ENCODE data around the gene SLC7A6.
A peak's percentile ranks its signal among the peaks of the same experiment; 100 is the strongest.

Gene SLC7A6

DNA sequence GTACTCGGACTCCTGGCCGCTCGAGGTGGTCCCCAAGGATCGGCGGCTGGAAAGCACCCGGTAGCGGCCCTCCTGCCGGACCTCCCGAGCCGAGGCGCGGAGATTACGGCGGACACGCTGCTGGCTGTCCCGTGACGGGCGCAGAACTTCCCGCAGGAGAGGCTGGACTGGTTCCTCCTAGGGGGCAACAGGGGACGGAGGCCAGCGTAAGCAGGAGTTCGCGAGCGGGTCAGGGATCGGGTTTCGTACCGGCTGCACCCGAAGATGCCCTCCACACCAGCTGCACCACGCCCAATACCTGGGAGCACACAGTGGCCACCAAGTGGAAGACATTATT, 46.1 kb downstream of the SLC7A6 start:
- DNase-seq (ENCODE audit: extremely low read depth, insufficient read length): no peak
- H3K4me3 ChIP-seq (replicated peaks; ENCODE audit: low read depth, low read length): peak overlapping the region; percentile 97
- no peaks in the 10 kb centered on the region; the same call in none of the 2 replicates for H3K36me3 ChIP-seq (ENCODE audit: control insufficient read depth, insufficient read depth, low read length)
- TF ChIP-seq, protein P1, sequence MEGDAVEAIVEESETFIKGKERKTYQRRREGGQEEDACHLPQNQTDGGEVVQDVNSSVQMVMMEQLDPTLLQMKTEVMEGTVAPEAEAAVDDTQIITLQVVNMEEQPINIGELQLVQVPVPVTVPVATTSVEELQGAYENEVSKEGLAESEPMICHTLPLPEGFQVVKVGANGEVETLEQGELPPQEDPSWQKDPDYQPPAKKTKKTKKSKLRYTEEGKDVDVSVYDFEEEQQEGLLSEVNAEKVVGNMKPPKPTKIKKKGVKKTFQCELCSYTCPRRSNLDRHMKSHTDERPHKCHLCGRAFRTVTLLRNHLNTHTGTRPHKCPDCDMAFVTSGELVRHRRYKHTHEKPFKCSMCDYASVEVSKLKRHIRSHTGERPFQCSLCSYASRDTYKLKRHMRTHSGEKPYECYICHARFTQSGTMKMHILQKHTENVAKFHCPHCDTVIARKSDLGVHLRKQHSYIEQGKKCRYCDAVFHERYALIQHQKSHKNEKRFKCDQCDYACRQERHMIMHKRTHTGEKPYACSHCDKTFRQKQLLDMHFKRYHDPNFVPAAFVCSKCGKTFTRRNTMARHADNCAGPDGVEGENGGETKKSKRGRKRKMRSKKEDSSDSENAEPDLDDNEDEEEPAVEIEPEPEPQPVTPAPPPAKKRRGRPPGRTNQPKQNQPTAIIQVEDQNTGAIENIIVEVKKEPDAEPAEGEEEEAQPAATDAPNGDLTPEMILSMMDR (IDR thresholded peaks at IDR 0.05; ENCODE audit: insufficient read depth, low read length, poor library complexity, severe bottlenecking): no peak
- no peaks in the 10 kb centered on the region for H3K27me3 ChIP-seq (replicated peaks; ENCODE audit: control insufficient read depth, insufficient read depth, low read length)

DNA sequence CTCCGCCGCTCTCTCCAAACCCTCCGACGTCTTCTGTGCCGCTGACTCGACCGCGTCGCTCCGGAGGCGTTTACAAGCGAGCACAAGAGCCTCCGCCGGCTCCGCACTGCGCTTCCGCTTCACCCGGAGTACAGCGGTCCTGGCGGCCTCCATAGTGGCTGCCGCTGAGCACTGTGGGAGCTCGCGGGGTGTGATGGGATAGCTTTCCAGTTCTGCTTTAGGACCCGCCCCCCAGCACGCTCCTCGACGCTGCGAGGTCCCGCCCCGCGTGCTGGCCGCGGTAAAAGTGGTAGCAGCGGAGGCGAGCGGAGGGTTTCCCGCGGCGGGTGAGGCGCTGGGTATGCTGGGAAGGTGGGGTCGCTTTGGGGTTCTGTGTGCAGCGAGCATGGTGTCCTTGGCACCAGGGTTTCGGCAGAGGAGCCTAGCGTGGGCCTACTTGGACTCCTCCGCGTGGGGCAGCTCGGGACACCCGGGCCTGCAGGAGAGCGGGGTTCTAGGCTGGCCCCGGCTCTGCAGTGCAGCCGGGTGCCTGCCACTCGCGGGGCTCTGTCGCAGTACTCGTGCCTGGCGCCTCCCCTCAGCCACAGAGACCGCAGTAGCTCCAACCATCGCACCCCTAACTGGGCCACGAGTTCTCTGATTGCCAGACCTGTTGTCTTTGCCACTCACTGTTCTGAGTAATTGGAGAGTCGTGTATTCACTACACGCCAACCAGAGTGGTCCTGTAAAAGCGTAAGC, 46.6 kb downstream of the SLC7A6 start, which contains the start of the genes PRMT7 and SLC7A6OS:
TSS of gene PRMT7 (plus strand) at position 246 of the 738 bp plus-strand sequence. CDS start 4,961 bp downstream, outside the sequence.
TSS of gene SLC7A6OS (minus strand) at position 173 of the 738 bp plus-strand sequence. CDS start at position 153, 20 bp downstream.
- H3K36me3 ChIP-seq (ENCODE audit: control insufficient read depth, insufficient read depth, low read length): peaks cover 1% of the 10 kb centered on the region
- peak within 1 kb of the TSS; percentile 97 for H3K4me3 ChIP-seq (replicated peaks; ENCODE audit: low read depth, low read length)
- TF ChIP-seq, protein P1 (IDR thresholded peaks at IDR 0.05; ENCODE audit: insufficient read depth, low read length, poor library complexity, severe bottlenecking): no peak
- no peaks in the 10 kb centered on the region for H3K27me3 ChIP-seq (replicated peaks; ENCODE audit: control insufficient read depth, insufficient read depth, low read length)
- peak; percentile 93 for DNase-seq (ENCODE audit: extremely low read depth, insufficient read length)

DNA sequence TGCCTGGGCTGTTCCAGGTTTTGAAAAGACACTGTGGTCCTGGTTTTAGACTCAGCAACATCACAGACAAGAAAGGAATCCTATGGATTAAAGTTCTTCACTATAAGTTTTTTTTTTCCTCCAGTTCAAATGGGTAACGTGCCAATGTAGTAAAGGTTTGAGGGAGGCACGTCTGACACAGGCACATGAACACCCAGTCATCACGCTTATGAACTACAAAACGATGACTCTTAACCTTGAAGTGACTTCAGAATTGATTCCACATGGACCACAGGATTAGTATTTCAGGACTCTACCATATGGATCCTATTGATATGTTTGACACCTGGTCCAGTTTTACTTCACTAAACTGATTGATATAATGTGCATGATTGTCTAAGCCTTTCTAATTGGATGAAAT, 48.8 kb downstream of the SLC7A6 start:
- no peak overlapping the region for H3K4me3 ChIP-seq (replicated peaks; ENCODE audit: low read depth, low read length)
- no peaks in the 10 kb centered on the region for H3K27me3 ChIP-seq (replicated peaks; ENCODE audit: control insufficient read depth, insufficient read depth, low read length)
- peaks cover 3% of the 10 kb centered on the region for H3K36me3 ChIP-seq (ENCODE audit: control insufficient read depth, insufficient read depth, low read length)
- no peak for DNase-seq (ENCODE audit: extremely low read depth, insufficient read length)
- TF ChIP-seq, protein P1 (IDR thresholded peaks at IDR 0.05; ENCODE audit: insufficient read depth, low read length, poor library complexity, severe bottlenecking): no peak

DNA sequence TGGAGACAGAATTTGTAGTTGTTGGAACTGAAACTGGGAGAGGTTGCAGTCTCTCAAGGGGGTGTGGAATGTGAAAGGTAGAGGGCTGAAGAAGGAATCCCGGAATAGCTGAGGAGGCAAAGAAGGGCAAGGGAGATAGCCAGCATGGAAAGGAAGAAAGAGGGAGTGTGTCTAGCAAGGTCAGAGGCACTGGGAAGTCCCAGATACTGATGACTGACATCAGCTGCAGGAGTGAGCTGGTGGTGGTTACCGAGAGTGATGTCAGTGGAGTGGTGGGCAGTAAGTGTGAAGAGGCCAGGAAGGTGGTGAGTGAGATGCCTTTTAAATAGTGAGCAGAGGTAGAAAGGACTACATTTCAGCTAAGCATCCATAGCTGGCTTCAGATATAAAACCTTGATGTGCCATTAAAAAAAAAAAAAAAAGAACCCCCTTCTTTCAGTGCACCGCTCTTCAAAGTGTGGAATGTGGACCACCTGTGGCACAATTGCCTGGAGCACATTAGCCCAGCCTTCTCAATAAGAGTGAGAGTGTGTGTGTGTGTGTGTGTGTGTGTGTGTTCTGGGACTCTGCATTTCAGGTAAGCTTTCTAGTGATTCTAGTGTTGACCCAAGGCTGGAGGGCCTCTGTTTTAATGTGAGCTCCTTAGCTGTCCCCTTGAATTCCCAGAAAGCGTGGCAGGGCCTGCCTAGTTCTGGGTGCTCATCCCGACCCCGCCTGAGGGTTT, 55.0 kb downstream of the SLC7A6 start:
- DNase-seq (ENCODE audit: extremely low read depth, insufficient read length): no peak

DNA sequence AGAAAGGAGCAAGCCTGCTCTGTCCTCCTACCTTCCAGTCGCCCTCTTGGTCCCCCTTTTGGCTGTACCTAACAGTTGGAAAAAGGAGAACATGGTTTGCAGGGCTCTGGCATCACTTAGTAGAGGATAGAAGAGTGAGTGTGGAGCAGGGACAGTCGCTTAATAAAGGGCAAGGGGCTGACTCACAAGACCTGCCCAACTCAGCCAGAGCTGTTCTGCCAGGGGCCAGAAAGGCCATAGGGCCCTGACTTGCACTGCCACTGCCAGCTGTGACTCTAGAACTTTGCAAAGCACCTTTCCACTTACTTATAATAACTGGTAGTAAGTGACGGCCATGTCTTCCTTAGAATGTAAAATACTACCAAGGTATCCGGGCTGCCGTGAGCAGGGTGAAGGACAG, 60.0 kb downstream of the SLC7A6 start:
- H3K4me3 ChIP-seq (replicated peaks; ENCODE audit: low read depth, low read length): no peak overlapping the region
- H3K36me3 ChIP-seq (ENCODE audit: control insufficient read depth, insufficient read depth, low read length): peaks cover 7% of the 10 kb centered on the region
- TF ChIP-seq, protein P1 (IDR thresholded peaks at IDR 0.05; ENCODE audit: insufficient read depth, low read length, poor library complexity, severe bottlenecking): no peak
- no peaks in the 10 kb centered on the region for H3K27me3 ChIP-seq (replicated peaks; ENCODE audit: control insufficient read depth, insufficient read depth, low read length)
- DNase-seq (ENCODE audit: extremely low read depth, insufficient read length): no peak

More for the DNA sequence above, 55.0 kb downstream of the SLC7A6 start:
- Histone ChIP-seq H3K27me3 (replicated peaks; ENCODE audit: control insufficient read depth, insufficient read depth, low read length) (no peaks in the 10 kb centered on the region), H3K36me3 (ENCODE audit: control insufficient read depth, insufficient read depth, low read length) (peaks cover 8% of the 10 kb centered on the region), H3K4me3 (replicated peaks; ENCODE audit: low read depth, low read length) (no peak overlapping the region)
- TF ChIP-seq, protein P1 (IDR thresholded peaks at IDR 0.05; ENCODE audit: insufficient read depth, low read length, poor library complexity, severe bottlenecking): no peak

Measured in GM06990 (cell line).